ENCODE measurements around the gene NCOA1.

The NCOA1 gene

GRCh38 chr2:24742730-24743129, 251.7 kb downstream of the NCOA1 start:
- Histone ChIP-seq H3K27me3 (ENCODE audit: control insufficient read depth in 3 of 3, insufficient read depth in 3 of 3, low read depth in 1 of 3, low read length in 3 of 3) (no peaks in the 10 kb centered on the region), H2AFZ (ENCODE audit: low read length) (no peak overlapping the region), H4K8ac (ENCODE audit: low read depth, low read length) (no peak overlapping the region), H2BK12ac (ENCODE audit: low read length) (no peak overlapping the region), H3K18ac (ENCODE audit: low read length) (no peak overlapping the region), H3K4ac (ENCODE audit: low read length) (no peak overlapping the region), H2BK15ac (ENCODE audit: low read length) (no peak overlapping the region), H3K4me1 (ENCODE audit: control insufficient read depth in 2 of 2, insufficient read depth in 1 of 2, low read depth in 1 of 2, low read length in 2 of 2) (peaks cover 3% of the 10 kb centered on the region in 2 donors), H3K14ac (ENCODE audit: low read length) (no peak overlapping the region), H3K9me3 (replicated peaks in 1 of 2; ENCODE audit: control insufficient read depth in 2 of 2, insufficient read depth in 1 of 2, low read depth in 1 of 2, low read length in 2 of 2) (no peaks in the 10 kb centered on the region), H3K36me3 (replicated peaks in 1 of 2; ENCODE audit: control insufficient read depth in 2 of 2, insufficient read depth in 2 of 2, low read length in 2 of 2) (peaks cover 2 to 43% of the 10 kb centered on the region in 2 donors), H3K79me1 (ENCODE audit: low read depth, low read length) (no peaks in the 10 kb centered on the region), H2BK120ac (ENCODE audit: low read depth, low read length) (no peak overlapping the region), H3K23ac (ENCODE audit: low read depth, low read length, poor library complexity) (no peak overlapping the region), H3K9ac (ENCODE audit: low read depth, low read length, poor library complexity) (no peak overlapping the region), H2AK5ac (ENCODE audit: low read depth, low read length) (no peak overlapping the region), H3K4me2 (ENCODE audit: insufficient read depth, low read length, poor library complexity, severe bottlenecking) (peak overlapping the region; percentile 11), H3K27ac (replicated peaks; ENCODE audit: low read length) (no peak overlapping the region), H2BK5ac (ENCODE audit: low read length) (no peak overlapping the region), H4K91ac (ENCODE audit: low read depth, low read length, poor library complexity) (no peak overlapping the region), H3K4me3 (ENCODE audit: low read length in 2 of 2) (no peak overlapping the region)
- no CpG with 5 or more reads among the region's 1 CpG for WGBS, 2 donors (ENCODE audit: extremely low coverage in 2 of 2, insufficient read length in 2 of 2, insufficient replicate concordance in 1 of 2)
- DNase-seq (ENCODE audit: low spot score), result no peak

GRCh38 chr2:24743924-24744323, 252.9 kb downstream of the NCOA1 start:
- WGBS, 2 donors (ENCODE audit: extremely low coverage in 2 of 2, insufficient read length in 2 of 2, insufficient replicate concordance in 1 of 2), result no CpG with 5 or more reads among the region's 3 CpGs
- DNase-seq (ENCODE audit: low spot score), result no peak
- no peak overlapping the region for H3K4me3 ChIP-seq (ENCODE audit: low read length in 2 of 2)
- no peak overlapping the region for H3K4me2 ChIP-seq (ENCODE audit: insufficient read depth, low read length, poor library complexity, severe bottlenecking)
- peaks cover 2 to 43% of the 10 kb centered on the region in 2 donors for H3K36me3 ChIP-seq (replicated peaks in 1 of 2; ENCODE audit: control insufficient read depth in 2 of 2, insufficient read depth in 2 of 2, low read length in 2 of 2)
- H3K4me1 ChIP-seq (ENCODE audit: control insufficient read depth in 2 of 2, insufficient read depth in 1 of 2, low read depth in 1 of 2, low read length in 2 of 2), result peaks cover 3% of the 10 kb centered on the region in 2 donors
- no peaks in the 10 kb centered on the region for H3K27me3 ChIP-seq (ENCODE audit: control insufficient read depth in 3 of 3, insufficient read depth in 3 of 3, low read depth in 1 of 3, low read length in 3 of 3)
- H2BK120ac ChIP-seq (ENCODE audit: low read depth, low read length), result no peak overlapping the region
- no peak overlapping the region for H3K27ac ChIP-seq (replicated peaks; ENCODE audit: low read length)
- H2AFZ ChIP-seq (ENCODE audit: low read length), result no peak overlapping the region
- H4K8ac ChIP-seq (ENCODE audit: low read depth, low read length), result no peak overlapping the region
- H3K79me1 ChIP-seq (ENCODE audit: low read depth, low read length), result no peaks in the 10 kb centered on the region
- no peak overlapping the region for H4K91ac ChIP-seq (ENCODE audit: low read depth, low read length, poor library complexity)
- no peaks in the 10 kb centered on the region for H3K9me3 ChIP-seq (replicated peaks in 1 of 2; ENCODE audit: control insufficient read depth in 2 of 2, insufficient read depth in 1 of 2, low read depth in 1 of 2, low read length in 2 of 2)
- H3K9ac ChIP-seq (ENCODE audit: low read depth, low read length, poor library complexity), result no peak overlapping the region
- no peak overlapping the region for H3K4ac ChIP-seq (ENCODE audit: low read length)
- H2BK12ac ChIP-seq (ENCODE audit: low read length), result no peak overlapping the region
- no peak overlapping the region for H2BK15ac ChIP-seq (ENCODE audit: low read length)
- no peak overlapping the region for H2AK5ac ChIP-seq (ENCODE audit: low read depth, low read length)
- no peak overlapping the region for H2BK5ac ChIP-seq (ENCODE audit: low read length)
- H3K18ac ChIP-seq (ENCODE audit: low read length), result no peak overlapping the region
- no peak overlapping the region for H3K23ac ChIP-seq (ENCODE audit: low read depth, low read length, poor library complexity)
- H3K14ac ChIP-seq (ENCODE audit: low read length), result no peak overlapping the region

GRCh38 chr2:24744356-24744755, 253.3 kb downstream of the NCOA1 start:
- Histone ChIP-seq H3K4me1 (ENCODE audit: control insufficient read depth in 2 of 2, insufficient read depth in 1 of 2, low read depth in 1 of 2, low read length in 2 of 2) (peaks cover 3% of the 10 kb centered on the region in 2 donors), H2AFZ (ENCODE audit: low read length) (no peak overlapping the region), H2BK120ac (ENCODE audit: low read depth, low read length) (no peak overlapping the region), H3K14ac (ENCODE audit: low read length) (no peak overlapping the region), H3K4me2 (ENCODE audit: insufficient read depth, low read length, poor library complexity, severe bottlenecking) (no peak overlapping the region), H3K9me3 (replicated peaks in 1 of 2; ENCODE audit: control insufficient read depth in 2 of 2, insufficient read depth in 1 of 2, low read depth in 1 of 2, low read length in 2 of 2) (no peaks in the 10 kb centered on the region), H3K4ac (ENCODE audit: low read length) (no peak overlapping the region), H3K27me3 (ENCODE audit: control insufficient read depth in 3 of 3, insufficient read depth in 3 of 3, low read depth in 1 of 3, low read length in 3 of 3) (no peaks in the 10 kb centered on the region), H2AK5ac (ENCODE audit: low read depth, low read length) (no peak overlapping the region), H2BK15ac (ENCODE audit: low read length) (no peak overlapping the region), H3K79me1 (ENCODE audit: low read depth, low read length) (no peaks in the 10 kb centered on the region), H4K91ac (ENCODE audit: low read depth, low read length, poor library complexity) (no peak overlapping the region), H3K23ac (ENCODE audit: low read depth, low read length, poor library complexity) (no peak overlapping the region), H3K4me3 (ENCODE audit: low read length in 2 of 2) (no peak overlapping the region), H3K27ac (replicated peaks; ENCODE audit: low read length) (no peak overlapping the region), H3K36me3 (replicated peaks in 1 of 2; ENCODE audit: control insufficient read depth in 2 of 2, insufficient read depth in 2 of 2, low read length in 2 of 2) (peaks cover 2 to 43% of the 10 kb centered on the region in 2 donors), H2BK12ac (ENCODE audit: low read length) (no peak overlapping the region), H3K9ac (ENCODE audit: low read depth, low read length, poor library complexity) (no peak overlapping the region), H2BK5ac (ENCODE audit: low read length) (no peak overlapping the region), H3K18ac (ENCODE audit: low read length) (no peak overlapping the region), H4K8ac (ENCODE audit: low read depth, low read length) (no peak overlapping the region)
- no peak for DNase-seq (ENCODE audit: low spot score)
- WGBS, 2 donors (ENCODE audit: extremely low coverage in 2 of 2, insufficient read length in 2 of 2, insufficient replicate concordance in 1 of 2), result no CpG with 5 or more reads among the region's 1 CpG

GRCh38 chr2:24745825-24746224, 254.8 kb downstream of the NCOA1 start:
- Histone ChIP-seq H3K79me1 (ENCODE audit: low read depth, low read length) (no peaks in the 10 kb centered on the region), H3K9ac (ENCODE audit: low read depth, low read length, poor library complexity) (no peak overlapping the region), H2BK12ac (ENCODE audit: low read length) (no peak overlapping the region), H3K27ac (replicated peaks; ENCODE audit: low read length) (no peak overlapping the region), H2BK15ac (ENCODE audit: low read length) (no peak overlapping the region), H2BK5ac (ENCODE audit: low read length) (no peak overlapping the region), H3K4me1 (ENCODE audit: control insufficient read depth in 2 of 2, insufficient read depth in 1 of 2, low read depth in 1 of 2, low read length in 2 of 2) (peaks cover 3% of the 10 kb centered on the region in 2 donors), H3K4ac (ENCODE audit: low read length) (no peak overlapping the region), H2AFZ (ENCODE audit: low read length) (no peak overlapping the region), H4K8ac (ENCODE audit: low read depth, low read length) (no peak overlapping the region), H3K4me2 (ENCODE audit: insufficient read depth, low read length, poor library complexity, severe bottlenecking) (no peak overlapping the region), H3K9me3 (replicated peaks in 1 of 2; ENCODE audit: control insufficient read depth in 2 of 2, insufficient read depth in 1 of 2, low read depth in 1 of 2, low read length in 2 of 2) (no peaks in the 10 kb centered on the region), H2BK120ac (ENCODE audit: low read depth, low read length) (no peak overlapping the region), H4K91ac (ENCODE audit: low read depth, low read length, poor library complexity) (no peak overlapping the region), H2AK5ac (ENCODE audit: low read depth, low read length) (no peak overlapping the region), H3K4me3 (ENCODE audit: low read length in 2 of 2) (no peak overlapping the region), H3K36me3 (replicated peaks in 1 of 2; ENCODE audit: control insufficient read depth in 2 of 2, insufficient read depth in 2 of 2, low read length in 2 of 2) (peaks cover 2 to 35% of the 10 kb centered on the region in 2 donors), H3K14ac (ENCODE audit: low read length) (no peak overlapping the region), H3K23ac (ENCODE audit: low read depth, low read length, poor library complexity) (no peak overlapping the region), H3K18ac (ENCODE audit: low read length) (no peak overlapping the region), H3K27me3 (ENCODE audit: control insufficient read depth in 3 of 3, insufficient read depth in 3 of 3, low read depth in 1 of 3, low read length in 3 of 3) (no peaks in the 10 kb centered on the region)
- DNase-seq (ENCODE audit: low spot score), result no peak
- no CpG with 5 or more reads among the region's 2 CpGs for WGBS, 2 donors (ENCODE audit: extremely low coverage in 2 of 2, insufficient read length in 2 of 2, insufficient replicate concordance in 1 of 2)
